GM21526 (cell line): Measurements from ENCODE around the gene HDAC4.

Experiments
- ATAC-seq: cut with Tn5 transposase; IDR thresholded peaks from one replicate; pipeline ENCODE4 v1.9.1; 2021; ENCODE audit warnings: moderate library complexity; ENCODE audit not compliant: unreplicated experiment, low FRiP score

The HDAC4 gene

DNA sequence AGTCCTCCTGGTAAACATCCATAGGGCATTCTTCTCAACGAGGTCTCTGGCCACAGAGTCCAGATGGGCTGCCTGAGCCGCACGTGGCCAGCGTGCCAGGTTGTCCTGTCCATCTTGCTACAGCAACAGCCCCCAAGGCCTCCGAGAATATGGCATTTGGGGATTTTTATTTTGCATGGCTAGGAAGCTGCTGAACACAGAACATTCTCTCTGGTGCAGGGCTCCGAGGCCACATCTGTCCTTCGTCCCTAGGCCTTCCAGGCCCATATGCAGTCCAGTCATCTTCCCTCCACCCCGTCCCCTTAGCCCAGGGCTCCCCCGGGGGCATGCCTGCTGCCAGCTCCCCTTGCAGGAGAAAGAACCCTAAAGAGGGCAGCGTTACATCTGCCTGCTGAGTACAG lies 2.3 kb downstream of the HDAC4 start:
- no peak for ATAC-seq

GRCh38 chr2:239397931-239398471 lies 2.8 kb downstream of the HDAC4 start:
- ATAC-seq: no peak

GRCh38 chr2:239396881-239397681 lies 3.7 kb downstream of the HDAC4 start:
- ATAC-seq: no peak

- no peak for ATAC-seq
Measured at GRCh38 chr2:239395524-239395923, 5.3 kb downstream of the HDAC4 start.

- ATAC-seq: no peak
Measured at GRCh38 chr2:239394978-239395377, 5.8 kb downstream of the HDAC4 start.

GRCh38 chr2:239394346-239394945 lies 6.4 kb downstream of the HDAC4 start:
- no peak for ATAC-seq

GRCh38 chr2:239393941-239394340 lies 6.9 kb downstream of the HDAC4 start:
- ATAC-seq: no peak

GRCh38 chr2:239393388-239393940 lies 7.4 kb downstream of the HDAC4 start:
- ATAC-seq: no peak

GRCh38 chr2:239392688-239393387 lies 8.0 kb downstream of the HDAC4 start:
- no peak for ATAC-seq

DNA sequence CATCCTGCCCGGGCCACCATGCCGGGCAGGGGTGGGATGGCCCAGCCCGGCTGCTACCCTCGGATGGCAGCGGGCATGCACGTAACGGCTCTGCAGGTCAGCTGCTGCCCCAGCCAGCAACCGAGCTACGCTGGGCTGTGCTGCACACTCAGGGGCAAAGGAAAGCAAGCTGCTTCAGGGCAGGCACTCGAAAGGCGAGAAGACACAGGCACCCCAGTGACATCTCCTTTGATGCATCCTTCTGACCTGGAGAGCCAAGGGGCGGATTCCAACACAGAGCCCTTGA lies 8.8 kb downstream of the HDAC4 start:
- no peak for ATAC-seq

DNA sequence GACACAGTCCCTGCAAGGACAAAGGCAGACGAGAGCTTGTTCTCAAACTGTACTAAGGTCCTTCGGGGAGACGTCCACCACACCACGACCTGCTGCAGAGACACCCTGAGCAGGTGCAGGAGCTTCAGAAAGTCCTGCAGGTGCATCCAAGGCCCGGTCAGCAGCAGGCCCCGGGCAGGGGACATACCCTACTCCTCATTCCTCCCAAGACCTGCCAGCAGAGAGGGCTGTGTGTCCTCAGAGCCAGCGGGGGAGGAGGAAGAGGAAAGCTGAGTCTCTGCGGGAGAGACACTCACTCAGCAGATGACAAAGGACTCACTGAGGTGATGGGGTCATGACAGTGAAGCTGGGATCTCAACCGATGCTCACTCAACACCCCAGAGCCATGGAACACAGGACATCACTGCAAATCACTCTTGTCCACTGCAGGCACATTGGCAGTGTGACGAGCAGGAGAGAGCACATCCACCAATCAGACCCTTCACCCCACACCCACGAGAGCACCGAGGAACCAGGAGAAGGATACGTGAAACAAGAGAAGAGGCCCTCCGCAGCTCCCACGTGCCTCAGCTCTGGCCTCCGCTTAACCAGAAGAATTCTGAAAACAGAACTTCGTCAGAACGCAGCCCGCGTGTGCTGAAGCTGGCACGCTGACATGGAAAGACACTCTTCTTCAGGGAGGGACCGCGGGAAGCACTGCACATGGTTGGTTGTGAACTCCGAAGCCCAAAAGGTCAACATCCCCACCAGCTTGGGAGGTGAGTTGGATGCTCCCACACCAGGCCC lies 9.3 kb downstream of the HDAC4 start:
- no peak for ATAC-seq

GRCh38 chr2:239390546-239391285 lies 10.1 kb downstream of the HDAC4 start:
- no peak for ATAC-seq

DNA sequence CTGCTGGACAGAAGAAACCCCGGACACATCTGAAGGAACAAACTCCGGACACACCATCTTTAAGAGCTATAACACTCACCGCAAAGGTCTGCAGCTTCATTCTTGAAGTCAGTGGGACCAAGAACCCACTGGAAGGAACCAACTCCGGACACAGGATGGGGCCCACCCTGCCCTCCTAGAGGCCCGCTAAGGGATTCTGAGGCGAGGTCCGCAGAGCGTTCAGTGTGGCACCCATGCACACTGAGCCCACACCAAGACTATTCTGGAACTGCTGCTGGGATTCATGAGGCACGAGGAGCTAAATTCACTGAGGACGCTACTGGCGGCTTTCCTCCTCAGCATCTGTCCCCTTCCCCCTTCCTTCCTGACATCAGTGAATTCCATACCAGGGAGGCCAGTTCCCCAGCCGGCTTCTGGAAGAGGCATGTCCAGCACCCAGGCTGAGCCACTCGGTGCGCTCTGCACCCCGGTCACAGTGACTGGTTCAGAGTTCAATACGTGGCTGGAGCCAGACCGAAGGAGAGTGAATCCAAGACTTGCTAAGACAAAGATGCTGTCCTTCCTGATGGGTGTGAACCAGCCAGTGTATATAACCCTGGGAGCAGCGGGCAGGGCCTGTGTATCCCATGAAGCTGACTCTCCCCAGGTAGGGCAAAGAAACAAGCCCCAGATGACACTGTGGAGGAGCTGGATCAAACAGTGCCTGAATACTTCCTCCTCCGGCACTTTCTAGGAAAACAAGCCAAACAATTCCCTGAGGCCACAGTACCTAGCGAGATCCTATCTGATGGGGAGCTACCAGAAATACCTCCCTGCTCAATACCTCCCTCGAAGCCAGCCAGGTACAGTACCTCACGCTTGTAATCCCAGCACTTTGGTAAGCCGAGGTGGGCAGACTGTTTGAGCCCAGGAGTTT lies 11.1 kb downstream of the HDAC4 start:
- no peak for ATAC-seq

DNA sequence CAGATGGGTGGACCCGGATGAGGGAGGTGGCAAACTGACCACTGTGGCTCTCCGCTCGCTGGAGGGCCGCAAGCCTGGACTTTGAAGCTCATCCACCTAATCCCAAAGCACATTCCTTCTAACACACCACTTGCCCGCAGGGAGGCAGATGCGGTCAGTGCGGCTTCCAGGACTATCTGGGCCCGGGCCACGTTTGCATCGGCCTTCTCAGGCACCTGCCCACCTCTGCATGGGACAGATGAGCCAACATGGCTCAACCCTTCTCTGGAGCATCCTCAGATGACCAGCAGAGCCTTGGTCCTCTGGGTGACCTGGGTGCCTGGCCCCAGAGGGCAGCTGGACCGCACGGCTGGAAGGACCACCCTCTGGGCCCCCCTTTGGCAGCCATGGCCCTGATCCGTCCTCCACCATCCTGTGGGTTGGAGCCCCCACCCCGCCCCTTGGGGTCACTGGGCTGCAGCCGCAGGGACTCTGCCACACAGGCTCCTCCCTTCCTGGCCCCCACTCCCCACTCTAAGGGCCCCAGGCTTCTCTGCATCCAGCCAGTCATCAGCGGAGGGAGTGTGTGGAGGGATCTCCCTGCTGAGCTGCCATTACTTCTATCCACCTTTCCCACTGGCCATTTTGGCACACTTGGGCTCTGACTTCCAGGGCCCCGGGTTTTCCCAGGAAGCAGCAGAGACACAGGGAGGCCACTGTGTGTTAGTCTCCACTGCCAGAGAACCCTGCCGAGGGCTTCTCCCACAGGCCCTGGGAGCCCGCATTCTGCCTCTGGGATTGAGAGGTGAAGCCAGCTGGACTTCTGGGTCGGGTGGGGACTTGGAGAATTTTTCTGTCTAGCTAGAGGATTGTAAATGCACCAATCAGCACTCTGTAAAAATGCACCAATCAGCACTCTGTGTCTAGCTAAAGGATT lies 12.3 kb downstream of the HDAC4 start:
- ATAC-seq: no peak

DNA sequence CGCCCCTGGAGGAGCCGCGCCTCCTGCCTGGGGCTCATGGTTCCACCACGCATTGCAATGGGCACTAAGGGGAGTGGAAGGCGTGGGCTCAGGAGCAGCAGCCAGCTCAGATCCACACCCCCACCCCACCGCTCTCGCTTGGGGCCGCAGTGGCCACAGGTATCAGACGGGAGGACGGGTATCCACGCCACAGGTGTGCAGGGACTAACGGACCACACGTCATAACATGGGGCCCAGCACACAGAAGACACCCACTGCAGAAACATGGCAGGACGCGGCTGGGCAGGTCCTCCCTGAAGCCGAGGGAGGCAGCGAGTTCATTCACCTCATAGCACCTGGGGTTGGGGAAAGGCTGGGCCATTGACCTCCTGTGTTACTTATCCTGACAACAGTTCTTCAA lies 13.0 kb downstream of the HDAC4 start:
- ATAC-seq: no peak

- no peak for ATAC-seq
Measured at GRCh38 chr2:239386872-239387445, 13.9 kb downstream of the HDAC4 start.

GRCh38 chr2:239386001-239386670 lies 14.7 kb downstream of the HDAC4 start:
- no peak for ATAC-seq
